ENCODE results near the gene ITGA7. TPM values are rescaled to one million over a fixed set of nuclear protein-coding genes. Genes with fewer than 3 reads are reported as not detected.
A peak's percentile ranks its signal among the peaks of the same experiment; 100 is the strongest.

Gene ITGA7
- total RNA-seq, 1 experiment from 2014 or later = 217 TPM

GRCh38 chr12:55703901-55704761 lies 3.6 kb downstream of the ITGA7 start:
- DNase-seq (ENCODE audit: low read depth) = peak; percentile 99

- peak; percentile 91 for DNase-seq (ENCODE audit: low read depth)
Observed at GRCh38 chr12:55703288-55703687, 4.4 kb downstream of the ITGA7 start.

GRCh38 chr12:55702861-55703260 lies 4.8 kb downstream of the ITGA7 start:
- DNase-seq (ENCODE audit: low read depth) = no peak

GRCh38 chr12:55700255-55701018 lies 7.3 kb downstream of the ITGA7 start:
- DNase-seq (ENCODE audit: low read depth) = peak; percentile 84

GRCh38 chr12:55699471-55700055 lies 8.1 kb downstream of the ITGA7 start:
- no peak for DNase-seq (ENCODE audit: low read depth)

- no peak for DNase-seq (ENCODE audit: low read depth)
Observed at GRCh38 chr12:55698965-55699364, 8.7 kb downstream of the ITGA7 start.

- DNase-seq (ENCODE audit: low read depth) = no peak
Observed at GRCh38 chr12:55698241-55698955, 9.3 kb downstream of the ITGA7 start.

- no peak for DNase-seq (ENCODE audit: low read depth)
Observed at GRCh38 chr12:55697686-55698085, 10.0 kb downstream of the ITGA7 start.

- no peak for DNase-seq (ENCODE audit: low read depth)
Observed at GRCh38 chr12:55696796-55697462, 10.8 kb downstream of the ITGA7 start.

- no peak for DNase-seq (ENCODE audit: low read depth)
Observed at GRCh38 chr12:55696141-55696540, 11.6 kb downstream of the ITGA7 start.

GRCh38 chr12:55695349-55695748 lies 12.4 kb downstream of the ITGA7 start:
- no peak for DNase-seq (ENCODE audit: low read depth)

- no peak for DNase-seq (ENCODE audit: low read depth)
Observed at GRCh38 chr12:55694651-55695050, 13.1 kb downstream of the ITGA7 start.

GRCh38 chr12:55694188-55694515 lies 13.6 kb downstream of the ITGA7 start:
- DNase-seq (ENCODE audit: low read depth) = no peak

- DNase-seq (ENCODE audit: low read depth) = no peak
Observed at GRCh38 chr12:55693323-55694187, 14.1 kb downstream of the ITGA7 start.

- no peak for DNase-seq (ENCODE audit: low read depth)
Observed at GRCh38 chr12:55692631-55693322, 14.9 kb downstream of the ITGA7 start.

GRCh38 chr12:55688716-55689655 lies 18.7 kb downstream of the ITGA7 start:
- DNase-seq (ENCODE audit: low read depth) = no peak

- no peak for DNase-seq (ENCODE audit: low read depth)
Observed at GRCh38 chr12:55687746-55688145, 20.0 kb downstream of the ITGA7 start.

- DNase-seq (ENCODE audit: low read depth) = no peak
Observed at GRCh38 chr12:55686366-55687010, 21.2 kb downstream of the ITGA7 start.

All from LHCN-M2 (cell line).